ENCODE measurements around the gene TPPP2.

- TF ChIP-seq CTCF (IDR thresholded peaks at IDR 0.05) (no peak), POLR2A (IDR thresholded peaks at IDR 0.05) (no peak), POLR2AphosphoS5 (IDR thresholded peaks at IDR 0.05) (no peak)
Observed at GRCh38 chr14:21054123-21054767, 24.2 kb downstream of the TPPP2 start.
